K562 (cell line): Measurements from ENCODE around the gene LMAN1L. TPM values are rescaled to one million over a fixed set of nuclear protein-coding genes. Genes with fewer than 3 reads are reported as not detected.

Experiments used
- ARID1B ChIP-seq: fragments of 450-650 bp; IDR thresholded peaks from 2 replicates; pipeline ENCODE4 v1.6.1; 2016; ENCODE audit warnings: antibody characterized with exemption, mild to moderate bottlenecking, inconsistent platforms
- BACH1 ChIP-seq: fragments of 200-800 bp; sonication (Bioruptor generic); IDR thresholded peaks from 2 replicates; pipeline ENCODE4 v1.6.1; 2016; ENCODE audit warnings: missing genetic modification characterization, missing compliant biosample characterization
- EGR1 ChIP-seq: fragments of 450-650 bp; conservative IDR thresholded peaks from 2 replicates; pipeline ENCODE4 v1.6.1; 2017; ENCODE audit warnings: mild to moderate bottlenecking
- EWSR1 ChIP-seq: fragments of 450-650 bp; IDR thresholded peaks from 2 replicates; pipeline ENCODE4 v1.6.1; 2018; ENCODE audit warnings: borderline replicate concordance, mild to moderate bottlenecking, low read depth, moderate library complexity; ENCODE audit not compliant: partially characterized antibody
- FOXJ2 ChIP-seq: fragments of 200-800 bp; sonication (Bioruptor generic); IDR thresholded peaks from 2 replicates; pipeline ENCODE4 v1.6.1; 2016; ENCODE audit warnings: missing genetic modification characterization, missing compliant biosample characterization
- HSF4 ChIP-seq: fragments of 250-450 bp; sonication (Bioruptor Pico); IDR thresholded peaks from 2 replicates; pipeline ENCODE4 v2.1.2; 2022; ENCODE audit warnings: mild to moderate bottlenecking, moderate library complexity, borderline replicate concordance
- MTA1 ChIP-seq: fragments of 450-650 bp; IDR thresholded peaks from 2 replicates; pipeline ENCODE4 v1.6.1; 2017; ENCODE audit warnings: borderline replicate concordance
- MTA2 ChIP-seq: fragments of 450-650 bp; IDR thresholded peaks from 2 replicates; pipeline ENCODE4 v1.6.1; 2016; ENCODE audit warnings: low read depth
- SNIP1 ChIP-seq: fragments of 450-650 bp; IDR thresholded peaks from 2 replicates; pipeline ENCODE4 v1.7.1; 2017; ENCODE audit warnings: low read depth, mild to moderate bottlenecking
- TCF3 ChIP-seq: sonication (generic); formaldehyde crosslinking; IDR thresholded peaks from 2 replicates; pipeline ENCODE4 v1.4.0; 2020; ENCODE audit warnings: mild to moderate bottlenecking, missing genetic modification reagents
- TEAD2 ChIP-seq: fragments of 450-650 bp; IDR thresholded peaks from 2 replicates; pipeline ENCODE4 v1.6.1; 2016; ENCODE audit warnings: missing genetic modification characterization, control low read depth, missing compliant biosample characterization
- XRCC4 ChIP-seq: IDR thresholded peaks from one replicate; pipeline ENCODE4 v1.6.1; 2011; ENCODE audit not compliant: insufficient read depth, insufficient read length; ENCODE audit errors: extremely low read depth
- ZNF224 ChIP-seq: sonication (generic); formaldehyde crosslinking; IDR thresholded peaks from 2 replicates; pipeline ENCODE4 v1.8.0; 2022; ENCODE audit warnings: mild to moderate bottlenecking, missing genetic modification reagents
- ZNF431 ChIP-seq: sonication (generic); formaldehyde crosslinking; IDR thresholded peaks from 2 replicates; pipeline ENCODE4 v1.8.0; 2022; ENCODE audit warnings: mild to moderate bottlenecking, missing genetic modification reagents
- ZNF445 ChIP-seq: fragments of 250-450 bp; sonication (Bioruptor Pico); IDR thresholded peaks from 2 replicates; pipeline ENCODE4 v1.4.0; 2020; ENCODE audit warnings: low read depth, mild to moderate bottlenecking, moderate library complexity
- ZNF76 ChIP-seq: fragments of 250-450 bp; sonication (Bioruptor Pico); IDR thresholded peaks from 2 replicates; pipeline ENCODE4 v1.4.0; 2020; ENCODE audit warnings: mild to moderate bottlenecking, moderate library complexity, borderline replicate concordance
- ZSCAN32 ChIP-seq: fragments of 450-650 bp; formaldehyde crosslinking; IDR thresholded peaks from 2 replicates; pipeline ENCODE4 v1.4.0; 2020; ENCODE audit warnings: mild to moderate bottlenecking, moderate library complexity
- polyA plus RNA-seq, 8 experiments: library from polyadenylated mRNA; depleted of rRNA in 4 of 8; stranded (reverse) in 5 of 8; unstranded in 3 of 8; fragments of >200 nt; fragmentation: Nextera tagmentation in 2 of 8; fragmentation: Illumina TruSeq in 1 of 8; extraction: Ambion mirVana in 2 of 8; extraction: Trizol in 1 of 8; gene quantifications; 2 replicates each; pipeline versions ENCODE4 v1.2.1 to v1.2.3, GENCODE V29; 2011 to 2014; ENCODE audit warnings: inconsistent platforms in 1 of 8, missing spikeins in 1 of 8
- total RNA-seq, 7 experiments: library from RNA; depleted of rRNA in 6 of 7; stranded (reverse); fragments of >200 nt in 6 of 7; fragmentation: Illumina TruSeq in 2 of 7; extraction: Trizol in 2 of 7; gene quantifications; 2 replicates each; pipeline versions ENCODE4 v1.2.1 to v1.2.3, GENCODE V29; 2011 to 2021; ENCODE audit warnings: low replicate concordance in 1 of 7
- TF ChIP-seq, protein P1 (sequence below): fragments of 450-650 bp; IDR thresholded peaks from 2 replicates; pipeline ENCODE4 v1.6.1; 2017; ENCODE audit warnings: antibody characterized with exemption, mild to moderate bottlenecking
- TF ChIP-seq, protein P2 (sequence below): fragments of 450-650 bp; IDR thresholded peaks from 2 replicates; pipeline ENCODE4 v1.7.0; 2016; ENCODE audit warnings: borderline replicate concordance
- TF ChIP-seq, protein P3 (sequence below): fragments of 200-800 bp; sonication (Bioruptor generic); IDR thresholded peaks from 2 replicates; pipeline ENCODE4 v1.6.1; 2017; ENCODE audit warnings: missing genetic modification characterization, missing compliant biosample characterization
- TF ChIP-seq, protein P4 (sequence below): sonication (generic); formaldehyde crosslinking; IDR thresholded peaks from 2 replicates; pipeline ENCODE4 v1.8.0; 2023; ENCODE audit warnings: mild to moderate bottlenecking, missing genetic modification reagents

Gene LMAN1L
- total and polyA plus RNA-seq, 9 of the 15 experiments (the other 6 are each of a cell fraction or from before 2014, with no cell fraction given): not detected

DNA sequence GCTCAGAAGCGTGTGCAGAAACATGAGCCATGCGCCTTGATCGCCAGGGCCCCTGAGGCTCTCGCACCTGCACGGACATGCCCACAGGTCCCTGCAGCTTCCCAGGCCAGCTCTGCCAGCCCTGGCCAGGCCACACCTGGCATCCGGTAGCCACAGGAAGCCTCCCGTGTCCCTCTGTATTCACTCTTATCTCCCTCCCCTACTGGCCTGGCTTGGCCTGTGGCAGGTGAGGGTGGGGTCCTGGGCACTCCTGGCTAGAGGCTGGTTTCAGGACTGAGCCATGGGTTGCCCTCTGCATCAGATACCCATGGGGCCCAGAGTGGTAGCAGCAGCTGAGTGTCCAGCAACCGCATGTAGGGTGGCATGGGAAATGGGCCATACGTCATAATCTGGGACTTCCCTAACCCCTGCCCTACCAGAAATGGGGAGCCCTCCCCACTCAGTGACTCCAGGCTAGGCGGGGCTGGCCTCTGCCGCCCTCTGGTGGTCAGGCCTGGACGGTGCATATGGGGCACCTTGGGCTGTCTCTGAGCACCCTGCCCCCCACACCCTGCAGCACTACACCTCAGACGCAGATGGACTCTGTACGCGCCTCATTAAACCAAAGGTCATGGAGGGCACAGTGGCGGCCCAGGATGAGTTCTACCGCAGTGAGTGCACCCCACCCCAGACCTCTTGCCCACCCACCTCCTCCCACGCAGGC lies 12.6 kb upstream of the LMAN1L start (continued):
- TF ChIP-seq ZNF445 (no peak), ZNF76 (CRISPR knock-in tag) (no peak), SNIP1 (no peak), BACH1 (tag) (no peak), EGR1 (no peak), TEAD2 (tag) (no peak), XRCC4 (no peak), ZNF431 (CRISPR knock-in tag) (no peak), ZSCAN32 (CRISPR knock-in tag) (no peak), ARID1B (no peak), ZNF224 (CRISPR knock-in tag) (no peak), HSF4 (CRISPR knock-in tag) (no peak), MTA2 (no peak), EWSR1 (no peak), FOXJ2 (tag) (no peak), TCF3 (no peak), MTA1 (no peak)
- TF ChIP-seq, protein P1, sequence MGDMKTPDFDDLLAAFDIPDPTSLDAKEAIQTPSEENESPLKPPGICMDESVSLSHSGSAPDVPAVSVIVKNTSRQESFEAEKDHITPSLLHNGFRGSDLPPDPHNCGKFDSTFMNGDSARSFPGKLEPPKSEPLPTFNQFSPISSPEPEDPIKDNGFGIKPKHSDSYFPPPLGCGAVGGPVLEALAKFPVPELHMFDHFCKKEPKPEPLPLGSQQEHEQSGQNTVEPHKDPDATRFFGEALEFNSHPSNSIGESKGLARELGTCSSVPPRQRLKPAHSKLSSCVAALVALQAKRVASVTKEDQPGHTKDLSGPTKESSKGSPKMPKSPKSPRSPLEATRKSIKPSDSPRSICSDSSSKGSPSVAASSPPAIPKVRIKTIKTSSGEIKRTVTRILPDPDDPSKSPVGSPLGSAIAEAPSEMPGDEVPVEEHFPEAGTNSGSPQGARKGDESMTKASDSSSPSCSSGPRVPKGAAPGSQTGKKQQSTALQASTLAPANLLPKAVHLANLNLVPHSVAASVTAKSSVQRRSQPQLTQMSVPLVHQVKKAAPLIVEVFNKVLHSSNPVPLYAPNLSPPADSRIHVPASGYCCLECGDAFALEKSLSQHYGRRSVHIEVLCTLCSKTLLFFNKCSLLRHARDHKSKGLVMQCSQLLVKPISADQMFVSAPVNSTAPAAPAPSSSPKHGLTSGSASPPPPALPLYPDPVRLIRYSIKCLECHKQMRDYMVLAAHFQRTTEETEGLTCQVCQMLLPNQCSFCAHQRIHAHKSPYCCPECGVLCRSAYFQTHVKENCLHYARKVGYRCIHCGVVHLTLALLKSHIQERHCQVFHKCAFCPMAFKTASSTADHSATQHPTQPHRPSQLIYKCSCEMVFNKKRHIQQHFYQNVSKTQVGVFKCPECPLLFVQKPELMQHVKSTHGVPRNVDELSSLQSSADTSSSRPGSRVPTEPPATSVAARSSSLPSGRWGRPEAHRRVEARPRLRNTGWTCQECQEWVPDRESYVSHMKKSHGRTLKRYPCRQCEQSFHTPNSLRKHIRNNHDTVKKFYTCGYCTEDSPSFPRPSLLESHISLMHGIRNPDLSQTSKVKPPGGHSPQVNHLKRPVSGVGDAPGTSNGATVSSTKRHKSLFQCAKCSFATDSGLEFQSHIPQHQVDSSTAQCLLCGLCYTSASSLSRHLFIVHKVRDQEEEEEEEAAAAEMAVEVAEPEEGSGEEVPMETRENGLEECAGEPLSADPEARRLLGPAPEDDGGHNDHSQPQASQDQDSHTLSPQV: no peak
- TF ChIP-seq, protein P2, sequence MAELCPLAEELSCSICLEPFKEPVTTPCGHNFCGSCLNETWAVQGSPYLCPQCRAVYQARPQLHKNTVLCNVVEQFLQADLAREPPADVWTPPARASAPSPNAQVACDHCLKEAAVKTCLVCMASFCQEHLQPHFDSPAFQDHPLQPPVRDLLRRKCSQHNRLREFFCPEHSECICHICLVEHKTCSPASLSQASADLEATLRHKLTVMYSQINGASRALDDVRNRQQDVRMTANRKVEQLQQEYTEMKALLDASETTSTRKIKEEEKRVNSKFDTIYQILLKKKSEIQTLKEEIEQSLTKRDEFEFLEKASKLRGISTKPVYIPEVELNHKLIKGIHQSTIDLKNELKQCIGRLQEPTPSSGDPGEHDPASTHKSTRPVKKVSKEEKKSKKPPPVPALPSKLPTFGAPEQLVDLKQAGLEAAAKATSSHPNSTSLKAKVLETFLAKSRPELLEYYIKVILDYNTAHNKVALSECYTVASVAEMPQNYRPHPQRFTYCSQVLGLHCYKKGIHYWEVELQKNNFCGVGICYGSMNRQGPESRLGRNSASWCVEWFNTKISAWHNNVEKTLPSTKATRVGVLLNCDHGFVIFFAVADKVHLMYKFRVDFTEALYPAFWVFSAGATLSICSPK: no peak
- TF ChIP-seq, protein P3, sequence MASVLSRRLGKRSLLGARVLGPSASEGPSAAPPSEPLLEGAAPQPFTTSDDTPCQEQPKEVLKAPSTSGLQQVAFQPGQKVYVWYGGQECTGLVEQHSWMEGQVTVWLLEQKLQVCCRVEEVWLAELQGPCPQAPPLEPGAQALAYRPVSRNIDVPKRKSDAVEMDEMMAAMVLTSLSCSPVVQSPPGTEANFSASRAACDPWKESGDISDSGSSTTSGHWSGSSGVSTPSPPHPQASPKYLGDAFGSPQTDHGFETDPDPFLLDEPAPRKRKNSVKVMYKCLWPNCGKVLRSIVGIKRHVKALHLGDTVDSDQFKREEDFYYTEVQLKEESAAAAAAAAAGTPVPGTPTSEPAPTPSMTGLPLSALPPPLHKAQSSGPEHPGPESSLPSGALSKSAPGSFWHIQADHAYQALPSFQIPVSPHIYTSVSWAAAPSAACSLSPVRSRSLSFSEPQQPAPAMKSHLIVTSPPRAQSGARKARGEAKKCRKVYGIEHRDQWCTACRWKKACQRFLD (CRISPR knock-in tag): no peak
- TF ChIP-seq, protein P4, sequence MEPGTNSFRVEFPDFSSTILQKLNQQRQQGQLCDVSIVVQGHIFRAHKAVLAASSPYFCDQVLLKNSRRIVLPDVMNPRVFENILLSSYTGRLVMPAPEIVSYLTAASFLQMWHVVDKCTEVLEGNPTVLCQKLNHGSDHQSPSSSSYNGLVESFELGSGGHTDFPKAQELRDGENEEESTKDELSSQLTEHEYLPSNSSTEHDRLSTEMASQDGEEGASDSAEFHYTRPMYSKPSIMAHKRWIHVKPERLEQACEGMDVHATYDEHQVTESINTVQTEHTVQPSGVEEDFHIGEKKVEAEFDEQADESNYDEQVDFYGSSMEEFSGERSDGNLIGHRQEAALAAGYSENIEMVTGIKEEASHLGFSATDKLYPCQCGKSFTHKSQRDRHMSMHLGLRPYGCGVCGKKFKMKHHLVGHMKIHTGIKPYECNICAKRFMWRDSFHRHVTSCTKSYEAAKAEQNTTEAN: no peak
